Muscle layer of duodenum (tissue), 2 donors: ENCODE results near the gene TSR2.
"Not testable (repeated sequence)": the region's sequence is repeated elsewhere in the genome, so short reads cannot be mapped to it uniquely, and the experiment has no call there.

ENCODE experiments used
- H3K27ac ChIP-seq: one replicate; pipeline ENCODE4 v1.7.0; 2013; ENCODE audit warnings: mild to moderate bottlenecking, low read length
- H3K27me3 ChIP-seq: one replicate; pipeline ENCODE4 v1.7.0; 2013; ENCODE audit warnings: low read depth, mild to moderate bottlenecking, control low read depth, low read length
- H3K36me3 ChIP-seq, 2 donors: one replicate each; pipeline ENCODE4 v1.7.0; 2013; ENCODE audit warnings: low read length in 2 of 2, control low read depth in 1 of 2, mild to moderate bottlenecking in 1 of 2; ENCODE audit not compliant: insufficient read depth in 2 of 2, control insufficient read depth in 1 of 2
- H3K4me1 ChIP-seq, 2 donors: one replicate each; pipeline ENCODE4 v1.7.0; 2013; ENCODE audit warnings: low read length in 2 of 2, mild to moderate bottlenecking in 2 of 2, control low read depth in 1 of 2, moderate library complexity in 1 of 2; ENCODE audit not compliant: insufficient read depth in 2 of 2, control insufficient read depth in 1 of 2
- H3K4me3 ChIP-seq, 2 donors: one replicate each; pipeline ENCODE4 v1.7.0; 2013; ENCODE audit warnings: low read length in 2 of 2, low read depth in 1 of 2, mild to moderate bottlenecking in 1 of 2
- H3K9me3 ChIP-seq, 2 donors: one replicate each; pipeline ENCODE4 v1.7.0; 2013; ENCODE audit warnings: low read length in 2 of 2, control low read depth in 1 of 2, mild to moderate bottlenecking in 1 of 2; ENCODE audit not compliant: control insufficient read depth in 1 of 2
- donor health status: healthy.

The TSR2 gene

DNA sequence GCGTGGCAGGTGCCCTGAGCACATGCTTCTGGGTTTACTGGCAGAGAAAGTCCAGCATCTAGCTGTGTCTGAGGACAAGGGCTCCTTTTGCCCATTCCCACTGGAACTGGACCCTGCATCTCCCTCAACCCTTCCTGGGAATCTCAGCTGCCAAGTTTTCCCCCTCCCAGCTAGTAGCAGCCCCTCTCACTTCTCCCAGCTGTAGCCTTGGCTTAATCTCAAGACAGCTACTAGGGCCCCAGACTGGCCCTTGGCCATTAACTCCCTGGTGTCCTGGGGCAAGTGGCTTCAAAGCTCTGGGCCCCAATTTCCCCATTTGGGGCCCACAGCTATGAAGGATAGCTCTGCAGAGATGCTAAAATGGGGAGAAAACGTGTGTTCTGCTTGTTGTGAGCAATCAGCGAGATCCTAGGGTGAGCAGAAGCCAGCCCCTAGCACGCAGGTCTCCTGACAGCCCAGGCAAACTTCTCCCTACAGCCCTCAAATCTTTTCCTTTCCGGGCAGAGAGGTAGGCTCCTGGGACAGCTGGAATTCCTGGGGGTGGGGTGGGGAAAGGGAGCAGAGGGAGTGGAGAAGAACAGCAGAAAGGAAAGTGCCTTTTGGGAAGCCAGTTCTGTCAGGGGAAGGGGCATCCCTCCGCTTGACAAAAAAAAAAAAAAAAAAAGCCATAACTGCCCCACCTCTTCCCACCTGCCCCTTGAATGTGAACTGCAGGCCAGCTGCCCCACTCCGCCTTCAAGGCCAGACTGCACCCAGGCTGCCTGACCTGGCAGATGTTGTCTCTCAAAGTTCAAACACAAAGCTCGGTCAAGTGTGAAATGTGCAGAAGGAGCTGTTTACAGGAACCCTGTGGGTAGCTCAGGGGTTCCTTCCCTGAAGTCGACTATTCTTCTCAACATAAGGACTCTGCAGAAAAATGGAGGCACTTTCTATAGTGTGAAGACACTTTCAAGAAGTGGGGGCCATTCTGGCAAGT lies 39.2 kb downstream of the TSR2 start:
- Histone ChIP-seq H3K27ac (no peak overlapping the region), H3K27me3 (no peaks in the 10 kb centered on the region), H3K4me1 (peaks cover 0 to 22% of the 10 kb centered on the region in 2 donors), H3K36me3 (no peaks in the 10 kb centered on the region), H3K9me3 (no peaks in the 10 kb centered on the region), H3K4me3 (no peak overlapping the region)

DNA sequence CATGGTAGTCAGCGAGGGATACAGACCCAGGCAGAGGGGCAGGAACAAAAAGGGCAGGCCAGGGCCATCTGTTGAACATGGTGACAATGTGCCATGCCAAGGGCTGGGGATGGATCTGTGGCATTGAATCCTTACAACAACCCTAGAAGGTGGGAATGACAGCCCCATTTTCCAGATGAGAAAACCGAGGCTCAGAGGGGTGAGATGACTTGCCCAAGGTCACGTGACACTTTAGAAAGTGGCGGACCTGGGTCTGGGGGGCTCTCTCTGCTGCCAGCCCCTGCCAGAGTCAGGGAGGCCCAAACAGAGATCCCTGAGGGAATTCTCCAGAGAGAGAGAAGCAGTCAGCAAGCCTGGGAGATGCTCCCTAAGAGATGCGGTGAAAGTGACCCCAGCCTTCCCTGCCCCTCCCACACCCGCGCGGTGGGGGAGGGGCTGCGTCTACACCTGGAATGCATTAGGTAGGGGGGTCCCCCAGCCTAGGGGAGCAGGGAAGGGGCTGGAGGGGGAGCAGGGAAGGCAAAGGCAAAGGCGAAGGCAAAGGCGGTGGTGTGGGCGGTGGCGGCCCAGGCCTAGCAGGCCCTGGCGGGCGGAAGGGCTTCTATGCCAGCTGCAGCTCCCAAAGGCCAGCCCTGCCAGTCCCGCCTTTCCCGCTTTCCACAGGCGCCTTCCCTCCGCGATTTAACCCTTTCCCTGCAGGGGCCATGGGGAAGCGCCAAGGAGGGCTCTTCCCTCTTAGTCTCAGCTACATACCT lies 42.8 kb downstream of the TSR2 start:
- H3K27ac ChIP-seq, result peak overlapping the region; percentile 56
- peak overlapping the region in 1 of 2 donors; percentile 38 for H3K4me3 ChIP-seq
- H3K27me3 ChIP-seq, result no peaks in the 10 kb centered on the region
- H3K9me3 ChIP-seq, result no peaks in the 10 kb centered on the region
- peaks cover 0 to 26% of the 10 kb centered on the region in 2 donors for H3K4me1 ChIP-seq
- no peaks in the 10 kb centered on the region for H3K36me3 ChIP-seq

DNA sequence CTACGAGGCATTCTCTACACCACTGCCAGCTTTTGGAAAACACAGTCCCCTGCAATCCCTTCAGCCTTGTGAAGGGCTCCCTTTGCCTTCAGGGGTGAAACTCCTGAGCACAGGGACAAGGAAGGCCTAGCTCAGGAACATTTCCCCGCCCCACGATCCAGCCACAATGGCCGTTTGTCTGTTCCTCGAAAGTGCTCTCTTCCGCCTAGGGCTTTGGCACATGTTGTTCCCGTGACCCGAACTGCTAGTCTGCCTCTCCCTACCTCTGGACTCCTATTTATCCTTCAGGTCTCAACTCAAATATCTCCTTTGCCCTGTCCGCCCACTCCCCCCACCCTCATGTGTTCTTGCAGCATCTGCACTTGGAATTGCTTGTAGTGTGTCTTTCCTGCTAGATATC lies 43.7 kb downstream of the TSR2 start:
- Histone ChIP-seq H3K4me1 (peaks cover 0 to 26% of the 10 kb centered on the region in 2 donors), H3K36me3 (no peaks in the 10 kb centered on the region), H3K27me3 (no peaks in the 10 kb centered on the region), H3K27ac (no peak overlapping the region), H3K9me3 (no peaks in the 10 kb centered on the region), H3K4me3 (no peak overlapping the region)

DNA sequence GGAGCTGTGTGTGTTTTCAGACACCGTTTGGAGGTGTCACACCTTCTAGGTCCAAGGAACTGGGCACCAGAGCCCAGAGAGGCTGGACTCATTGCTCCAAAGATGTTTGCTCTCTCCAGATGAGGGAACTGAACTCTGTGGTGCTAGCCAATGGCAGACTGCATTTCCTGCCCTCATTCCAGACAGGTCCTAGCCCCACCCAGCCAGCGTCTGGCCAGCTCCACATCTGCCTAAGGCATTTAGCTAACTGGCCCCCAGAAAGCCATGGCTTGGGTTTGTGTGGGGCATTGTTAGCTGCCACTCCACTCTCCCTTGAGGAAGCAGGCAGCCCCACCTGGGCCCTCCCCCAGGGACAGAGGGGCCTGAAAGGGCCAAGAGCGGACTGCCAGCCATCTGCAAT lies 44.5 kb downstream of the TSR2 start:
- H3K9me3 ChIP-seq, result no peaks in the 10 kb centered on the region
- no peak overlapping the region for H3K4me3 ChIP-seq
- no peaks in the 10 kb centered on the region for H3K27me3 ChIP-seq
- no peak overlapping the region for H3K27ac ChIP-seq
- peaks cover 0 to 21% of the 10 kb centered on the region in 2 donors for H3K4me1 ChIP-seq
- no peaks in the 10 kb centered on the region for H3K36me3 ChIP-seq

DNA sequence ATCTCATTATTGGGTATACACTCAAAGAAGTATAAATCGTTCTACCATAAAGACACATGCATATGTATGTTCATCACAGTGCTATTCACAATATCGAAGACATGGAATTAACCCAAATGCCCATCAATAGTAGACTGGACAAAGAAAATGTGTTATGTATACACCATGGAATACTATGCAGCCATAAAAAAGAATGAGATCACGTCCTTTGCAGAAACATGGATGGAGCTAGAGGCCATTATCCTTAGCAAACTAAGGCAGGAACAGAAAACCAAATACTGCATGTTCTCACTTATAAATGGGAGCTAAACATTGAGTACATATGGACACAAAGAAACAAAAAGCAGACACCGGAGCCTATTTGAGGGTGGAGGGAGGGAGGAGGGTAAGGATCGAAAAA lies 49.6 kb downstream of the TSR2 start:
- H3K27me3 ChIP-seq, result not testable (repeated sequence)
- H3K4me1 ChIP-seq, result peaks cover 0 to 12% of the 10 kb centered on the region in 2 donors

DNA sequence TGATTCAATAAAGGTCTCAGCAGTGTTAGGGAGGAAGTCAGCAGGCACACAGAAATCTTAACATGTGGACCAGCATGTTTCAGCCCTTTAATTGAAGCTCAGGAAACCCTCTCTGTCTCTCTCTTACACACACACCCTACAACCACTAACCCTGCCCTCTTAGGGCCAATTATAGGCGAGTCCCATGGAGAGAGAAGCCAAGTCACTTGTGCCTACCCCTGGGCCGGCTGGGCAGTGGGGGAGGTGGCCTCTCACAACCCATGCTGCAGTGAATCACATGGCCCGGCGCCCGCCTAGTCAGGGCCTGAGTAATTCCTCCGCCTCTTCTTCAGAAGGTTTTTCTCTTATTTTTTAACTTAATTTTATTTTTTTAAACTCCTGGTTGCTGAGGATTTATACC lies 52.1 kb downstream of the TSR2 start:
- H3K4me3 ChIP-seq, result no peak overlapping the region
- no peak overlapping the region for H3K27ac ChIP-seq
- H3K27me3 ChIP-seq, result no peaks in the 10 kb centered on the region
- peaks cover 0 to 12% of the 10 kb centered on the region in 2 donors for H3K4me1 ChIP-seq
- no peaks in the 10 kb centered on the region for H3K36me3 ChIP-seq
- no peaks in the 10 kb centered on the region for H3K9me3 ChIP-seq

More for the DNA sequence above, 49.6 kb downstream of the TSR2 start:
- H3K4me3 ChIP-seq, H3K27ac ChIP-seq, H3K36me3 ChIP-seq, H3K9me3 ChIP-seq: not testable (repeated sequence)

DNA sequence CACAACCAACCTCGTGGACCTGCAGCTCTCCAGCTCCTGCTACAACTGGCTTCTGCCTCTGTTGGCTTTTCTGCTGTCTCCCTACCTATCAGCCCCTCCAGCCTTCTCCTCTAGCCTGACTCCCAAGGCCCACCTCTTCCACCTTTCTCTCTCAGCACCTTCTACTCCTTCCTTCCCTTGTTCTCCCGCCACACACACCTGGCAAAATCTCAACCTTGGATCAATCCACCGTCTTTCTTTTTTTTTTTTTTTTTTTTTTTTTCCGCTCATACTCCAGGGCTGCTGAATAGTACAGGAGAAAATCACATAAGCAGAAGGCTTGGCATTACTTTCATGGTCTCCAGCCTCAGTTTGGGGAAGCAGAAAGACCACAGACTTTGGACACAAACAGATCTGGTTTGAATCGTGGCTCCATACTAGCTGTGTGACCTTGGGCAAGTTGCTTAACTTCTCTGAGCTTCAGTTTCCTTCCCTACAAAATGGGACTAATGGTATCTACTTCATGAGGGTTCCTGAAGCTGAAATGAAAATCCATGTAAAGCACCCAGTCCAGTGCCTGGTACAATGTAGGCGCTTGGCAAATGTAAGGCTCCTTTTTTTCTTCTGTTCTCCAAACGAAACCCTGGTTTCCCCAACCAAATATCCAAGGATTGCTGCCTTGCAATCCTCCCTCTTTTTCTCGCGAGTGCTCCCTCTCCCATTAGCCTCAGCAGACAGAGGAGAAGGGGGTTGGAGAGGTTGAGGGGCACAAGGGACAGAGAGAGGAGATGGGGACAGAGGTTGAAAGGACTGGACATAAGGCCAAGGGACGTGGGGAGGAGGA lies 54.2 kb downstream of the TSR2 start:
- Histone ChIP-seq H3K27me3 (no peaks in the 10 kb centered on the region), H3K27ac (no peak overlapping the region), H3K4me1 (peaks cover 0 to 12% of the 10 kb centered on the region in 2 donors), H3K9me3 (no peaks in the 10 kb centered on the region), H3K4me3 (peak overlapping the region; percentile 55 to 64), H3K36me3 (no peaks in the 10 kb centered on the region)
